Endothelial cell of umbilical vein (primary cell): ENCODE measurements around the gene VSTM2A. TPM values are rescaled to one million over a fixed set of nuclear protein-coding genes. Genes with fewer than 3 reads are reported as not detected.

Experiments used
- BruUV-seq: library from RNA; stranded (reverse); fragments of 400-500 nt; replicated peaks from 2 replicates; lab custom pipeline; 2021; lab: Mats Ljungman, UMichigan
- CTCF ChIA-PET: fragments of 300-600, 350-600 bp; sonication (Branson Sonifier 250); formaldehyde crosslinking; loops from one replicate; lab custom pipeline; 2021; ENCODE audit warnings: antibody characterized with exemption, inconsistent platforms; lab: Charles Lee
- POLR2A ChIA-PET: fragments of 300-600, 350-600 bp; sonication (Branson Sonifier 250); formaldehyde crosslinking; loops from one replicate; lab custom pipeline; 2021; ENCODE audit warnings: antibody characterized with exemption, inconsistent platforms; lab: Charles Lee
- DNase-seq: peaks from one replicate; pipeline ENCODE4 v3.0.0-alpha.2; 2011; ENCODE audit warnings: low read depth, low spot score
- FAIRE-seq: peaks from 2 replicates; lab custom pipeline; 2011; peaks lifted over from hg19 to GRCh38; lab: Jason Lieb, UNC
- H2AFZ ChIP-seq: 2 replicates; pipeline ENCODE4 v1.6.0; 2012; ENCODE audit warnings: low read depth, low read length, control low read depth, inconsistent platforms
- H3K27ac ChIP-seq: 2 replicates; pipeline ENCODE4 v1.5.1; 2011; ENCODE audit warnings: low read depth, mild to moderate bottlenecking, control low read depth, low read length, moderate library complexity; ENCODE audit not compliant: insufficient read depth
- H3K27me3 ChIP-seq, 2 experiments: 2 replicates each; pipeline versions ENCODE4 v1.6.0 to v1.6.1; 2011; ENCODE audit warnings: low read length in 2 of 2, mixed read lengths in 1 of 2; ENCODE audit not compliant: control insufficient read depth in 2 of 2, insufficient read depth in 2 of 2
- H3K36me3 ChIP-seq, 2 experiments: 2 replicates in 1 of 2; 3 replicates in 1 of 2; pipeline ENCODE4 v1.5.1; 2011; ENCODE audit warnings: low read length in 2 of 2, mild to moderate bottlenecking in 1 of 2, moderate library complexity in 1 of 2; ENCODE audit not compliant: control insufficient read depth in 2 of 2, insufficient read depth in 2 of 2; ENCODE audit errors: extremely low read depth in 1 of 2
- H3K4me1 ChIP-seq: 3 replicates; pipeline ENCODE4 v1.5.1; 2011; ENCODE audit warnings: mild to moderate bottlenecking, low read length; ENCODE audit not compliant: control insufficient read depth, insufficient read depth; ENCODE audit errors: extremely low read depth
- H3K4me2 ChIP-seq: 2 replicates; pipeline ENCODE4 v1.6.1; 2011; ENCODE audit warnings: low read length, control low read depth, mixed read lengths; ENCODE audit not compliant: insufficient read depth
- H3K4me3 ChIP-seq, 3 experiments: fragments of 200-600 bp in 1 of 3; sonication (generic), shearing (Covaris generic) in 1 of 3; replicated peaks in 1 of 3; 2 replicates each; pipeline ENCODE4 v1.5.1; 2011 to 2016; ENCODE audit warnings: control low read depth in 3 of 3, low read length in 3 of 3, mild to moderate bottlenecking in 2 of 3, inconsistent platforms in 1 of 3, low read depth in 1 of 3, moderate library complexity in 1 of 3; ENCODE audit not compliant: insufficient read depth in 1 of 3
- H3K79me2 ChIP-seq: 2 replicates; pipeline ENCODE4 v1.6.0; 2012; ENCODE audit warnings: low read length, inconsistent platforms; ENCODE audit not compliant: control insufficient read depth, insufficient read depth
- H3K9ac ChIP-seq: replicated peaks from 2 replicates; pipeline ENCODE3; 2011; ENCODE audit warnings: low read length, control low read depth; ENCODE audit not compliant: insufficient read depth; ENCODE audit errors: extremely low read depth
- H3K9me1 ChIP-seq: replicated peaks from 3 replicates; pipeline ENCODE4 v1.6.0; 2011; ENCODE audit warnings: mild to moderate bottlenecking, low read length; ENCODE audit not compliant: control insufficient read depth, insufficient read depth; ENCODE audit errors: extremely low read depth
- H3K9me3 ChIP-seq: replicated peaks from 2 replicates; pipeline ENCODE4 v1.5.1; 2012; ENCODE audit warnings: low read length, inconsistent platforms; ENCODE audit not compliant: control insufficient read depth, insufficient read depth
- H4K20me1 ChIP-seq: replicated peaks from 2 replicates; pipeline ENCODE3; 2011; ENCODE audit warnings: mild to moderate bottlenecking, low read length; ENCODE audit not compliant: control insufficient read depth, insufficient read depth; ENCODE audit errors: extremely low read depth
- EZH2 ChIP-seq: IDR thresholded peaks from 2 replicates; pipeline ENCODE4 v1.6.1; 2012; ENCODE audit warnings: borderline replicate concordance, low read depth, mild to moderate bottlenecking, moderate library complexity, low read length, inconsistent platforms; ENCODE audit not compliant: severe bottlenecking
- GATA2 ChIP-seq: IDR thresholded peaks from 2 replicates; pipeline ENCODE4 v1.7.0; 2011; ENCODE audit warnings: low read depth, mild to moderate bottlenecking, moderate library complexity, mixed read lengths, low read length; ENCODE audit not compliant: insufficient read length, insufficient read depth
- JUN ChIP-seq: IDR thresholded peaks from 2 replicates; pipeline ENCODE4 v1.6.1; 2011; ENCODE audit warnings: borderline replicate concordance, low read depth; ENCODE audit not compliant: insufficient read length, insufficient read depth
- MAX ChIP-seq: IDR thresholded peaks from 2 replicates; pipeline ENCODE4 v1.6.1; 2011; ENCODE audit not compliant: insufficient read depth, insufficient read length
- MYC ChIP-seq: IDR thresholded peaks from one replicate; pipeline ENCODE4 v1.6.1; 2011; ENCODE audit warnings: mild to moderate bottlenecking, low read depth, low read length
- POLR2A ChIP-seq: IDR thresholded peaks from 2 replicates; pipeline ENCODE4 v1.6.1; 2012; ENCODE audit warnings: low read depth, mild to moderate bottlenecking, control low read depth, low read length
- POLR2AphosphoS5 ChIP-seq: IDR thresholded peaks from 2 replicates; pipeline ENCODE4 v1.6.1; 2012; ENCODE audit warnings: low read depth, mild to moderate bottlenecking, control low read depth, low read length, moderate library complexity; ENCODE audit not compliant: insufficient read depth
- dilution Hi-C: fragments of 300-500 bp; cut with MboI; formaldehyde crosslinking; loops from one replicate; pipeline ENCODE4 v1.15.0; 2019; ENCODE audit warnings: low sequenced_read_pairs; ENCODE audit not compliant: extremely low pct_ligation_motif_present
- intact Hi-C: fragments of 100-400 bp; cut with micrococcal nuclease; formaldehyde crosslinking; loops from one replicate; pipeline ENCODE4 v1.10.0; 2022
- polyA plus RNA-seq, 4 experiments: library from polyadenylated mRNA; depleted of rRNA in 3 of 4; stranded (reverse) in 3 of 4; unstranded in 1 of 4; fragments of >200 nt; gene quantifications; 2 replicates each; pipeline versions ENCODE4 v1.2.1 to v1.2.3, GENCODE V29; 2011 to 2012; ENCODE audit warnings: missing spikeins in 1 of 4
- small RNA-seq: library from RNA; depleted of rRNA; stranded (forward); fragments of <200 nt; gene quantifications from one replicate; pipeline ENCODE3, GENCODE V24; 2012; ENCODE audit warnings: low replicate concordance, low read depth; ENCODE audit not compliant: insufficient read depth, insufficient read length
- total RNA-seq: library from RNA; stranded (reverse); gene quantifications from 2 replicates; pipeline ENCODE4 v1.2.3, GENCODE V29; 2021

VSTM2A gene
- total and polyA plus RNA-seq, 2 donors (not counting 3 experiments of a cell fraction or from before 2014, with no cell fraction given) = not detected

- DNase-seq (no peak), FAIRE-seq (no peak)
- H3K4me2 ChIP-seq = no peak overlapping the region
- no peaks in the 10 kb centered on the region for H4K20me1 ChIP-seq
- no peaks in the 10 kb centered on the region for H3K4me1 ChIP-seq
- ChIA-PET POLR2A (no interaction called here), CTCF (interaction anchor here (1.1 kb wide), 1 partner anchor 18 kb away, joined by 4 read pairs; no protein-coding TSS in a partner anchor)
- TF ChIP-seq EZH2 = no peak
- TF ChIP-seq MYC = no peak
- TF ChIP-seq MAX = no peak
- TF ChIP-seq POLR2A = no peak
- TF ChIP-seq GATA2 = no peak
- TF ChIP-seq POLR2AphosphoS5 = no peak
- TF ChIP-seq JUN = no peak
- H3K79me2 ChIP-seq = no peaks in the 10 kb centered on the region
- H3K4me3 ChIP-seq = no peak overlapping the region
- BruUV-seq = no TSS peak
- H3K36me3 ChIP-seq = no peaks in the 10 kb centered on the region
- no peak overlapping the region for H2AFZ ChIP-seq
- intact Hi-C loops (no loop called here), dilution Hi-C loops (no loop called here)
- no peaks in the 10 kb centered on the region for H3K9me3 ChIP-seq
- no peaks in the 10 kb centered on the region for H3K27me3 ChIP-seq
- H3K9me1 ChIP-seq = no peaks in the 10 kb centered on the region
- H3K27ac ChIP-seq = no peak overlapping the region
- H3K9ac ChIP-seq = no peak overlapping the region
These were observed 73.4 kb downstream of the VSTM2A start for GRCh38 chr7:54615537-54615936.

Small RNA genes lying within 50 kb of the gene (small RNA-seq; reads per million reads assigned to genes)
- not detected for gene RNU6-1125P

Other genes with a start within 250 kb of the VSTM2A start
- 201 and 206 TPM in 2 replicates for gene SEC61G, start 216.8 kb downstream of the VSTM2A start, total RNA-seq
- gene SEC61G, start 216.8 kb downstream of the VSTM2A start, polyA plus RNA-seq = 221 and 401 TPM in 2 replicates